ENCODE results near the gene CCDC178.

CCDC178 gene

GRCh38 chr18:32907311-32907585 lies 533.3 kb downstream of the CCDC178 start:
- no peak for DNase-seq

GRCh38 chr18:32906506-32907310 lies 533.8 kb downstream of the CCDC178 start:
- DNase-seq, result no peak

DNA sequence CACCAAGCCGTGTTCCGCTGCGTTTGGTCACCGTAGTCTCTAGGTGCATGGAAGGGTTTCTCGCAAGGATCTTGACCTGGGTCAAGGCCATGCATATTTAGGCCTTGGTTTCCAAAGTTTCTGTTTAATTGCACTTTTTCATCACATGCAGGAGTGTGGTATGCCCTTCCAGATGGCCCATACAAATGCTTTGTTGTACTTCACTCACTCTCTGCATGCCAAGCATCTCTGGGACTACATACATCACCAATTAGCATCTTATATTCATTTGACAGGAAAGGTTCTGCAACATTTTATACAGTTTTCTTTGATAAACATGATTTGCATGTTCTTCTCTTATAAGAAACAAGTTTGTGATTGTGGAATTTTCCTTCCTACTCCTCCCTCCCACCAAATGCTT lies 534.9 kb downstream of the CCDC178 start:
- DNase-seq, result no peak

- DNase-seq, result no peak
These were observed 537.8 kb downstream of the CCDC178 start for GRCh38 chr18:32902568-32903330.

- no peak for DNase-seq
These were observed 540.7 kb downstream of the CCDC178 start for GRCh38 chr18:32899819-32900218.

DNA sequence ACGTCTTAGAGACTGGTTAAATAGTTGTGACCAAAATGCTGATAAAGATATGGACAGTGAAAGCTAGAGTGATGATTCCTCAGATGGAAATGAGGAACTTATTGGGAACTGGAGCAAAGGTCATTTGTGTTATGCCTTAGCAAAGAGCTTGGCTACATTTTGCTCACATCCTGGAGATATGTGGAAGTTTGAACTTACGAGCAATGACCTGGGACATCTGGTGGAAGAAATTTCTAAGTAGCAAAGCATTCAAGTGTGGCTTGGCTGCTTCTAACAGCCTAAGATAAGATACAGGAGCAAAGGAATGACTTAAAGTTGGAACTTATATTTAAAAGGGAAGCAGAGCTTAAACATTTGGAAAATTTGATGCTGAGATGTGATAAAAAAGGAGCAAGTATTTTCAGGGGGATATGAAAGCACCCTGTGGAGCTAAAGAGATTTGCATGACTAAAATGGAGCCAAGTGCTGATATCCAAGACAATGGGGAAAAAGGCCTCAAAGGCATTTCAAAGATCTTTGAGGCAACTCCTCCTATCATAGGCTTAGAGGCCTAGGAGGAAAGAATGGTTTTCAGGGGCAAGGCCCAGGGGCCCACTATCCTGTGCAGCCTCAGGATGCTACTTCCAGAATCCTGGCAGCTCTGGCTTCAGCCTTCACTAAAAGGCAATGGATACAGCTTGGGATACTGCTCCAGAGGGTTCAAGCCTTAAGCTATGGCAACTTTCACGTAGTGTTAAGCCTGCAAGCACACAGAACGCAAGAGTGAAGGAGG lies 543.6 kb downstream of the CCDC178 start:
- no peak for DNase-seq

DNA sequence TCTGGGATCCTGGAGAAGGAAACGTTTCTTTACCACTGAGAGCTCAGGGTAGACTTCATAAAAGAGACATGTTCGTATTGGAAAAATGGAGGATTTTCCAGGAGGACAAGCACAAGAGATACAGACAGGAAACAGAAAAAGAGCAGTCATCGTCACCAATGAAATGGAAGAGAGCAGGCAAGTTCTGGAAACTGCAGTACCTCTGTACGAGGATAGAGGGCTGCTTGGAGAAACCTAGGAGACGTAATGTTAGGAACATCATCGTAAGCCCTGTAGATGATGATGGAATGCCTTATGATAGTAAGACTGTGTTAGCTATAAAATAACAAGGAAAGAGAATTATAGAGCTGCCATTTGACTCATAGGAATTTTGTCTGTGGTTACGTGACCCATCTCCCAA lies 546.6 kb downstream of the CCDC178 start:
- DNase-seq, result no peak

DNA sequence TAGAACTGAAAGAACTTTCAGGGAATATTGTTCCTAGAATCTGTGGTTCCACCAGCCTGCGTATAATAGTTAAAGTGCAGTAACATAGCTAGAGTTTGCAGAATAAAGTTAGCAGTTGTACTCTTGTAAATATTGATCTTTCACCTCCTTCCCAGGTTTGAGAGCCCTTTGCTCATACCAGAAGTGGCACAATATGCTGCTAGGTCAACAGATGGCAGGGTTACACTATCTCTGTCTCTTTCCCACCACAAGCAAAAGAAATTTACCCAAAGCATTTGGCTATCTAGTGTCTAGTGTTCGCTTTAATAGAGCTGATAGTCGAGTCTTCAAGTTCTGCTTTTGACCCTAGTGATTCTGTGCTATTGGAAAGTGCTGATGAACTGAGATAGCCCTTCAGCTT lies 548.7 kb downstream of the CCDC178 start:
- no peak for DNase-seq

DNA sequence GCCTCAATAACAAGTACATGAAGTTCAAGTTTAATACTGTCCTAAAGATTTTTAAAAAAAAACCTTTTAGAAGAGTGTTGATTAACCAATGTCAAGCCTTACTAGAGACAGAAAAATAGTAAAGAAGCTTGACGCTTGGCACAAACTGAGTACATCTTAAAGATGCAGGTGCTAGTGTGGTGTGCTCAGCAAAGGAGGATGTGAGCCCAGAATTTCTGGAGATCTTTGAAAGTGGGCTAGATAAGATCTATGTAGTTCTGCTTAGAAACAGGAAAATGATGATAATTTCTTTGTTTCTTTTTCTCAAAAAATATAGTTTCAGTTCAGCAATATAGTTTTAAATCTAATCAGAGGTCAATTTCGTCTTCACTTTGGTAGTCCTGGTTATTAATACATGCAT lies 549.4 kb downstream of the CCDC178 start:
- no peak for DNase-seq

DNA sequence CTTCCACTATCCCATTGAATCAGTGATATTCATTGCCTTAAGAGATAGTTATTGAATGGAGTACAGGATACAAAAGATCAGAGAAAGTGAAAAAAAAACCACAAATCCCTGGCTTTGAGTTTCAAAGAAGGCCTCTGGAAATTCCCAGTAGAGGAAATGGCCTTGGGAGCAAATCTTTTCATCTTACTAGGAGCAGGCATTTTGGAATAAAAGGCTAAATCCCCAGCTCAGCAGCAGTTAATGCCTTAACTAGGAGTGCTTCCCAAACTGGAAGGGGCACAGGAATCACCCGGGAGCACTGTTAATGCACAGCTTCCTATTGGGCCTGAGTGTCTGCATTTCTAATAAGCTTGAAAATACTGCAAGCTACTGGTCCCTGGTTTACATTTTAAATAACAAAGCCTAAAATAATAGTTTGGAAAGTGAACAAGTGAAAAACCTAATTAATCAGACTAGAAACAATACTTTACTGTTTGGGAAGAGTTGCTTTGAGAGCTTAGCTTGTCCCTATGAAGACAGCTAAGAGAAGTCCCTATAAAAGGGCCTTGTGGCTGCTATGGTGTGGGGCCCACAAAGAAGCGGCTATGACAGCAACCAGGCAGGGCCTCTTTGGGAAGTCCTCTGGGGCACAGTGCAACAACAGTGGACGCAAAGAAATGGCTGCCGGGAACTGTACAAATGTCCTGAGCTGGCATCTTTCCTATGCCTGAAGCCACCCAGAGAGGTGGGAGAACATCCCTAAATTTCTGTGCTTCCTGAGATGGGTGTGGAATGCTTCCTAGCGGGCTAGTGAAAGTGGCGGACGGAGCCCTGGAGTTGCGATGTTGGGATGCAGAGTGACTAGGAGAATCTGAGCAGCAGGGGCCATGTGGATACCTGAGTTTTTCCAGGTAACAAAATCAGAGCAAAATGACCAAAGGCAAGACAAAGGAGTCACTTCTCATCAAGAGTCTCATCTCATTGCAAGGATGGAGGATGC lies 550.6 kb downstream of the CCDC178 start:
- no peak for DNase-seq

- no peak for DNase-seq
These were observed 552.2 kb downstream of the CCDC178 start for GRCh38 chr18:32888306-32888705.

All from NCI-H226 (cell line).